Endometrium (tissue), 2 donors: ENCODE data around the gene CD200R1L.

ENCODE experiments used
- FAIRE-seq: peaks from 2 replicates; lab custom pipeline; 2012; peaks lifted over from hg19 to GRCh38; lab: Jason Lieb, UNC
- donor health status: control.
- donor health status: control.

Gene CD200R1L

DNA sequence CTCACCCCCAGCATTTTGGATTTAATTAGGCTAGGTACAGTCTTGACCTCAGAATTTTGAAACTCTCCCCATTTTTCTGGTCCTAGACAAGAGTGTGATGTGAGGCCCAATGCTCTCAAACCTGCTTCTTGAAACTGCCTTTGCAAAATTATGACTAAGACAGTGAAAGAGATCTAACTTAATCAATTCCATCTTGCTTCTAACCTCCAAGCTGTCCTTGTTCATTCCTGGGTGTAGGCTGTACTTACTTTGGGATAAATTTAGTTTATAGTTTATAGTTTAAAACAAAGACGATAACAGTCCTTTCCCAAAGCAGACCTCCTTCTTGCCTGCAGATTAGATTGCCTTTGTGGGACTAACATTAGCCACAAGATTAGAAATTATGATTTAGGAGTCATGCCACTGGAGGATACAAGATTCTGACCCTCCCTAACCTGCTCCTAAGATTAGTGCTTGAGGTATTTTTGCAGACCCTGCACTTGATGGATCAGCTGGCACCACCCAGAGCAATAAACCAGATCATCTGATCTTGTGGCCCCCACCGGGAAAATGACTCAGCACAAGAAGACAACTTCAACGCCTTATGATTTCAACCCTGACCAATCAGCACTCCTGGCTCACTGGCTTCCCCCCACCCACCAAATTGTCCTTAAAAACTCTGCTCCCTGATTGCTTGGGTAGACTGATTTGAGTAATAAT is 59.6 kb downstream of the CD200R1L start:
- peak; percentile 4 for FAIRE-seq

DNA sequence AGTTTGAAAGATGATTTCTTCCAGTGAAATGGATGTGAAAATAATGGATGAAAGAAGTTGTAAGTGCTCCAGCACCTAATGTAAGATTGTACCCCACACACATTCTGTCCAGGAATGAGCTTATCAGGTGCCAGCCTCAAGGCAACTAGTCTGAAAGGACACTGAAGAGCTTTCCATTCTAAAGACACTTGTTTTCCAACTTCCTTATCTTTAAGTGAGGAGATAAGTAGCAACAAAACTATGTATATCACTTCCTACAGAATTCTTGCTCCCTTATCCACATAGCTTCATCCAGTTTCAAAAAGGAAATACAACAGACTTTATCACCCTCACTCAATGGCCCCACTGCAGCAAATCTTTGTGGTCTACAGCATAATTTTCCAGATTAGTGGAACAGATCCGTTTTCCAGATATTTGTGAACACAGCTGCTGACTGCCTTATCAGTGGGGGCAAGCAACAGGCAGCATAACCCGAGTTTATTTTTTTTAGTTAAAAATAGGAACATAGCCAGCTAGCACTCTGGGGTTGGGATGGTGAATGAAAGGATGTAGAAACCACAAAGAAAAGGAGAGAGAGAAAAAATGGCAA is 60.6 kb downstream of the CD200R1L start:
- FAIRE-seq: peak; percentile 43

- no peak for FAIRE-seq
Measured at GRCh38 chr3:112785321-112786001, 61.2 kb downstream of the CD200R1L start.

- no peak for FAIRE-seq
Measured at GRCh38 chr3:112782491-112782890, 64.2 kb downstream of the CD200R1L start.

- no peak for FAIRE-seq
Measured at GRCh38 chr3:112781599-112781998, 65.1 kb downstream of the CD200R1L start.

DNA sequence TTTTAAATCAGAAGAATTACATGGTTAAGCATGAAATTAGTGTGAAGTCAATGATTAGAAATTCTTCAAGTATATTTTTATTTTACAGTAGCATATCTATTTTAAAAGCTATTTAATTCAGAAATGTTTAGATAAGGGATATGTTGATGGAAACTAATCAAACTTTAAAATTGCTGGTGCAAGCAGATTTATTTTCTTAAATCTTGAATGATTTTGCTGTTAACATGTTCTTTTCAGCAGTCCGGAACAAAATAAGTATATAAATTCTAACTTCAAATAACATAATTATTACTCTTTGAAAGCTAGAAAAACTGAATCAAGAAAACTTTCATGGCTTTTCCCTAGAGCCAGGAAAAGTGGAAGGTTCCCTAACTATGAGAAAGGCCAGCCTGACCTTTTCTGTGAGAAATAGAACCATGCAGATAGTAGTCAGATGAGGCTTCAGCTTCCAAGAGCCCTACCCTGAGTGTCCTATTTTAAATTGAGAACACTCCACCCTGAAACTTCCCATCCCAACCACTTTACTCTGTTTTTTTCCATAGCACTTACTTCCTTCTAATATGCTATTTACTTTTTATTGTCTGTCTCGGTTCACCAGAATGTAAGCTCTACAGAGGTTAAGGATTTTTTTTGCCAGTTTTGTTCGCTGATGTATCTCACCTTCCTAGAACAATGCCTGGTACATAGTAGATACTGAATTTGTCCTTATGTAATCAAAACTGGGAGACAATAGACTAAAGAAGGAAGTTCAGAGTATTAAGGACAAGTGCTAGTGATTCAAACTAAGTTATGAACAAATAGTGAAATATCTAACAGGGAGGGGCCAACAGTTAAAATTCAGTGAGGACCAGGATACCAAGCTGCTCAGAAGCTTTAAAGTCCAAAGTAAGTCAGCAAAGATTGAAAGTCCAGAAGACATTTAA is 66.8 kb downstream of the CD200R1L start:
- FAIRE-seq: no peak

GRCh38 chr3:112779011-112779410 is 67.7 kb downstream of the CD200R1L start:
- FAIRE-seq: no peak

DNA sequence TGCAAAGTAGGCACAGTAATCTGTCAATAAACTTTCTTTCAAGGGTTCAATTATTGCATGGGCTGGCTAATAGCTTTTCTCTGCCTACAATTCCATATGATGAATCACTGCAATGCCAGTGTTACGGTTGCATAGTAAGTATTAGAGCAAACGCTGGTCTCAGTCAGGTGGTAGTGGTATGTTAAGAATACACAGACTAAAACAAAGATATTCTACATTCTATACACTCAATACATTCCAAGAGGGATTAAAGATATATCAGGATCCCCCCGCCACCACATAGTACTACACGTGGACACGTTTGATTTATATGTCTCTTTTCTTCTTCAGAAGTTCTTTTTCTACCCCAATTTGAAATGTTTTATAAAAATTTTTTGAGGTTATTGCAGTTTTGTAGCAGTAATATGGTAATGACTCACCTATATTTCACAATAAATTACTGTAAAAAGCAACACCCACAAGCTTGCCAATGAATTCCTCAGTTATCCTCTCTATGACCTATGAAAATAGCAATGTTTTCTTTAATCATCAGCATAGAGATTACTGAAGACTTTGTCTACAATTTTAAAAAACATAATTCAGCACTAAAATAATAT is 68.2 kb downstream of the CD200R1L start:
- no peak for FAIRE-seq

DNA sequence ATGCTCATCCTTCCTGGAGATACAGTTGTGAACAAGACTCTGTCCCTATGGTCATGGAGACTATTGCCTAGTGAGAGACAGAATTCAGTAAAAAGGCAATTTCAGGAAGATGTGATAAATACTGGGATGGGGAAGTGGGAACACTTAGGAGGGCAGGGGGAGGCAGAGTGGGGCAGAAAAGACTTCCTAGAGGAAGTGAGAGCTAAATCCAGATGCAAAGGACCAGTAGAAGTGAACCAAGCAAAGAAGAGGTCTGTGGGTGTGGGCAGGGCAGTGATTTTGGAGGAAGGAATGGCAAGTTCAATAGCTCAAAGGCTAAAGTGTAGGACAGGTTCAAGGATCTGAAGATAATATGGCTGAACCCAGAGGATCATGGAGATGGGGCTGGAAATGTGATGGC is 68.9 kb downstream of the CD200R1L start:
- no peak for FAIRE-seq

GRCh38 chr3:112776836-112777235 is 69.8 kb downstream of the CD200R1L start:
- FAIRE-seq: no peak

DNA sequence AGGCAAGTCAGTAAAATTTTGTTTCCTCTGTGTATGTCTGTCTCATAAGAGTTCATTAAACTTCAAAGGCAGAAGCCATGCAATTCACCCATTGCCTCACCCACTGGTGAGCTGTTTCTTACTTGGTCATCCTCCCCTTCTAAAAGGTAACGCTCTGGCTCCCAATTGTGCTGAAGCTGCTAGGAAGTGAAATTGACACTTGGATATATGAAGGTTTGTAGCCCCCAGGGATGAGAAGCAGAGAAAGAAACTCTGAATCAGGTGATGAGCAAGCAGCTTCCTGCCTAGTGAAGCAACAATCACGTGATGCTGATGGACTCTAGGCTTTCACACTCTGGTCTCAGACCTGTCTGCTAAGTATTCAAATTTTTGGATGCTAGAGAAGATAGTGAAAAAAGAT is 70.7 kb downstream of the CD200R1L start:
- FAIRE-seq: no peak

- FAIRE-seq: no peak
Measured at GRCh38 chr3:112775011-112775742, 71.5 kb downstream of the CD200R1L start.

DNA sequence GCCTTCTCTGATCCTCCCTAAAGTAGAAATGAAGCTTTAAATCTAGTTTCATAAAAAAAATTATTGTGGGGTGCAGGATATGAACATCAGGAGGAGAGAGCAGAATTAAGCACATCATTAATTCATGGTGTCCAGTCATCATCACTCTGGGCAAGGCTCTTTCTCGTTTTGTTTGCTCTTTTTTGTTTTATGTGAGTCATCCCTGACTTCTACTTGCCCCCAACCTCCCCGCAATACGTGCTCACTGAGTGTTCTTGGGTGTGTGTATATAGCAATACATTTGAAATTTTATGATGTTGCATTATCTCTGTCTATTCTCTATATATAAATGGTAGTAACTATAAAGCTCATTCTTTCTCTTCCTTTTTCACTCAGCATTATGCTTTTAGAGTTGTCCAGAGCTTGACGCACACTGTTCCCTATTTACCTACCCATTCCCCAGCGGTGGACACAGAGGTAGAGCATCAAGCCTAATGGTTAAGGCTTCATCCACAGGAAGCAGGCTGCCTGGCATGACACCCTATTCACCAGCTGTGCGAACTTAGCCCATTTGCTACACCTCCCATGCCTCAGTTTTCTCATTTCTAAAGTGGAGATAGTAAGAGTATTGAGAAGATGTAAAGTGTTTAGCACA is 72.3 kb downstream of the CD200R1L start:
- FAIRE-seq: no peak

DNA sequence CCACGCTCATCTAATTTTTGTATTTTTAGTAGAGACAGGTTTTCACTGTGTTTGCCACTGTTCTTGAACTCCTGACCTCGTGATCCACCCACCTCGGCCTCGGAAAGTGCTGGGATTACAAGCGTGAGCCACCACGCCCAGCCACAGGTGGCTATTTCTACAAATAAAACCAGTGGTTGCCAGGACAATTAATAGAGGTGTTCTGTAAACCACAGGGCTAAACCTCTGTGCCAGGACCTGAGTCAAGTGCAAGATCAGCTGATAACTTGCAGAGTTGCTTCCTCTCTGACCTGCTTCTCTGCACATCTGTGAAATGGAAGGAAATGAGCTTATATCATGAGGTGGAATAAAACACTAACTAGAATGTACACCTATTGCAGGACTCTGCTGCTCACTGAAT is 72.8 kb downstream of the CD200R1L start:
- FAIRE-seq: no peak

DNA sequence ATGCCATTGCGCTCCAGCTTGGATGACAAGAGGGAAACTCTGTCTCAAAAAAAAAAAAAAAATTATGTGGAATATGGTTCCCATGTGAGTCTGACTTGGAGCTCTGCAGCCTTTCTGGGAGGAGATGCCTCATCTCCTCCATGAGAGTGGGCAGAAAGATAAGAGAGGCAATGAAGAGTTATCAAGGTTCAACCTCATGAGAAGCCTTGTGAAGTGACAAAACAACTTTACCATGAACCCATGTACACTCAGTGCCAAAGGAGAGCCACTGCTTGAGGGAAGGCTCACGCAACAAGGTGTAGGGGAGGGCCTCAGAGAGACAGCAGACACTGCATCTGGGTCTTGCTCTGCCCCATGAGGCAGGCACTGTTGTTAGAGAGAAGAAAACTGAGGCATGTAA is 75.7 kb downstream of the CD200R1L start:
- FAIRE-seq: no peak

DNA sequence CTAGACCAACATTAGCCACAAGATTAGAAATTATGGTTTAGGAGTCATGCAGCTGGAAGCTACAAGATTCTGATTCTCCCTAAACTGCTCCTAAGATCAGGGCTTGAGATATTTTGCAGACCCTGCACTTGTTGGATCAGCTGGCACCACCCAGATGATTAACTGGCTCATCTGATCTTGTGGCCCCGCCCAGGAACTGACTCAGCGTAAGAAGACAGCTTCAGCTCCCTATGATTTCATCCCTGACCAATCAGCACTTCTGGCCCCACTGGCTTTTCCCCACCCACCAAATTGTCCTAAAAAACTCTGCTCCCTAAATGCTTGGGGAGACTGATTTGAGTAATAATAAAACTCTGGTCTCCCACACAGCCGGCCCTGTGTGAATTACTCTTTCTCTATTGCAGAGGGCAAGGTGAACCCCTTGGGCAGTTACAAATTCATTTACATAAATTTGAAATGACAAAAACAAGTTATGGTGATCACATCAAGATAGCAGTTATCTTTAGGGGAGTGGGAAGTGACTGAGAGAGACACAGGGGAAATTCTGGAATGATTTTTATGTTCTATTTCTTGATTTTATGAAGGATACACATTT is 76.5 kb downstream of the CD200R1L start:
- FAIRE-seq: no peak

- no peak for FAIRE-seq
Measured at GRCh38 chr3:112769286-112769978, 77.2 kb downstream of the CD200R1L start.

DNA sequence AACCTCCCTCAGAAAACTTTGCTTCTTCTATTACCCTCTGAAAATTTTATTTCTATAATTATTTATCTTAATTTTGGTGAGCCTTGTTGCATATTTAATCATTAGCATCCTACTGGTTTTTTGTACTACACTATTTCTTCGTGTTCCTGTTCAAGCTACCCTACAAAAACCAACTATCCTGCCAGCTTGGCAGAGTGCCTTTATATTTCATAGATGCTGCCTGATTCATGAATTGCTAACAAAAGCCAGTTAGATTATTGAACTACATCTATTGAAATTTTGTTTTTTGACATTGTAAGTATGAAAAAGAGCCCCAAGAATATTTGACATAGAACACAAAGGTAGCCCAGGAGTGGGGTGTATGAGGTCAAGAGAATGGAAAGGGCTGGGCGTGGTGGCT is 78.9 kb downstream of the CD200R1L start:
- no peak for FAIRE-seq

DNA sequence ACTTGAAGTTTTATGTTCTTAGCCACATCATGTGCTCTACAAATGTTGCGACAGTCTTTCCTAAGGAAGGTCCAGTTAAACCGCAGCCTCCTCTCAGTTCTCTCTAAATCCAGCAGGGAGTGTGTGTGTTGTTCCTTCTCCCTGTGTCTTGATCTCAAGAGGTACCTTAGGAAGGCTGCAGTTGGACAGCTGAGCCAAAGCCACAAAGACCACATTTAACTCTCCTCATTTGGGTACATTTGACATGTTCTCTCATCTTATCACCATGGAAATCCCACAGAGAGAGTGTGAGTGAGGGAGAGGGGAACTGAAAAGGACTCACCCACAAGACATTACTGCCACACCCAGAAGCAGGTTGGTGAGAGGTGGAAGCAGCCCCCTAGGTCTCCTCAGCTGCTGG is 79.5 kb downstream of the CD200R1L start:
- no peak for FAIRE-seq
